ENCODE measurements around the gene LTA4H. TPM values are rescaled to one million over a fixed set of nuclear protein-coding genes. Genes with fewer than 3 reads are reported as not detected.

The LTA4H gene
- polyA plus RNA-seq, 4 donors = 126 to 134 (median 133) TPM

DNA sequence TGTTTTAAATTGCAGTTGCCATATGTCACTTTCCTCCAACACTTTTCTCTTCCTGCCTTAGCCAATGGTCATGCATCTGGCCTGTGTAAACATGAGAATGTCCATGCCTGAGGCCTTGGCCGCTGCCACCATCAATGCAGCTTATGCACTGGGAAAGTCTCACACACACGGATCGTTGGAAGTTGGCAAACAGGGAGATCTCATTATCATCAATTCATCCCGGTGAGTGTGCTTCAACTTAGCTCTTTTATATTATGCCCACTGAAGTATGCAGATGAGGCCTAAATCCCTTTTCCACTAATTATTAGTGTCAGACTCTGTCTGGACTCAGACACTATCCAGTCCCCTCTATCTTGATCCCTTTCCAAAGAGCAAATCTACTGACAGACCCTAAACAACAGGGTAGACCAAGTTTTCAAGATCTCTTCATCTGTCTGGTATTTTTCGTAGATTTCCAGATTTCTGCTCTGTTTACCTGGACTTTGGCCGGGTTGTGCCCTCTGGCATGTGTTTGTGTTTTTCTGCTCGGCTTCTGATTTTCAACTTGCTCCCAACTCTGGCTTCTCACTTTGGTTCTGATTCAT is 69.0 kb downstream of the LTA4H start:
- no peak for DNase-seq (ENCODE audit: low read depth in 4 of 4, low spot score in 3 of 4)

DNA sequence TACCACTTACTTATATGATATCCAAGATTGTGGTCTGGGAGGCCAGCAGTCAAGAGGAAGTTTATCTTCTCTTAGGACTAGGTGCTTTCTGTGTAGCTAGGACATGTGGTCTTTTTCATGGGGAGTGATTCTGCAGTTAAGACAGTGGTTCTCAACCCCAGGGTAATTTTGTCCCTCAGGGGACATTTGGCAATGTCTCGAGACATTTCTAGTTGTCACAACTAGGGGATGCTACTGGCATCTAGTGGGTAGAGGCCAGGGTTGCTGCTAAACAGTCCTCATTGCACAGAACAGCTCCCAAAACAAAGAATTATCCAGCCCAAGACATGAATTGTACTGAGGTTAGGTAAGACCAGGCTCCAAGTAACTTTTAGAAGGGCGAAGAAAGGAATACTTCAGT is 72.3 kb downstream of the LTA4H start:
- no peak for DNase-seq (ENCODE audit: low read depth in 4 of 4, low spot score in 3 of 4)

DNA sequence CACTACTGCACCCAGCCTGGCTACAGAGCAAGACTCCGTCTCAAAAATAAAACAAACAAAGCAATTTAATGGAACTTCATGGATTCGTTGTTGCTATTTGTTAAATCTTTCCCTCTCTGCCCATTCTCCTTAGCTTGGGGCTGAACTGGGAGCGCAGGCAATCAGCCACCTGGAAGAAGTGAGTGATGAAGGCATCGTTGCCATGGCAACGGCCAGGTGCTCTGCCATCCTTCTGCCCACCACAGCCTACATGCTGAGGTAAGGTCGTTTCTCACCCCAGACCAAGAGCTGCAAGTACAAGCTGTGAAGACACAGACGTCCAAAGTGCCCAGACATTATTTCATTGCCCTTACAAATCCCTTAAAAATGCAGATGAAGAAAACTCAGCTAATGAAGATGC is 73.2 kb downstream of the LTA4H start:
- DNase-seq (ENCODE audit: low read depth in 4 of 4, low spot score in 3 of 4) = no peak

DNA sequence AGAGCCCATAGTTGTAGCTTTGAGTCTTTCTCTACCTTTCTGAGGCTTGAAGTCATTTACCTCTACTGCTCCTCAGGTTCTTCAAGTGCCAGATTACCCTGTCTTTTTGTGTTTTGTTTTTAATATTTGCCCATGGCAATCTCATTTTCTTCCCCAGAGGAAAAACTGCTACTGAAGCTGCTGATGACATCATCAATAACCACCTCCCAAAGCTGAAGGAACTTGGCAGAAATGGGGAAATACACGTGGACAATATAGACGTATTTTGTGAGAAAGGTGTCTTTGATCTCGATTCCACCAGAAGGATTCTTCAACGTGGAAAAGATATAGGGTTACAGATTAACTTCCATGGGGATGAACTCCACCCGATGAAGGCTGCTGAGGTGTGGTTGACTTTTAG is 75.1 kb downstream of the LTA4H start:
- DNase-seq (ENCODE audit: low read depth in 4 of 4, low spot score in 3 of 4) = no peak

DNA sequence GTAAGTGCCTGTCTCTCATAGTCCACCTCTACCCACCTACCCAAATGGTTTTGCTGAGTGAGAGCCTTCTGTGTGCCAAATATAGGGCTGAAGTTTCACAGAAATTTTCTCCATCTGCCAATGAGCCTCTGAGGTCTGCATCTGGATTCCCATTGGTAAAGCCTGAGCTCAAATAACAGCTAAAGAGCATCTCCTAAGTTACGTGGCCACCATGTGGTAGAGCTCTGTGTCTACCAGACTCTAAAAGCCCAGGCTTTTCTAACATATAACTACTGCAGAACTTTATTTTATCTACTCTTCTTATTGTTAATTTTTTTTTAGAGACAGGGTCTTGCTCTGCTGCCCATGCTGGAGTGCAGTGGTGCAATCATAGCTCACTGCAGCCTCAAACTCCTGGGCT is 76.3 kb downstream of the LTA4H start:
- no peak for DNase-seq (ENCODE audit: low read depth in 4 of 4, low spot score in 3 of 4)

DNA sequence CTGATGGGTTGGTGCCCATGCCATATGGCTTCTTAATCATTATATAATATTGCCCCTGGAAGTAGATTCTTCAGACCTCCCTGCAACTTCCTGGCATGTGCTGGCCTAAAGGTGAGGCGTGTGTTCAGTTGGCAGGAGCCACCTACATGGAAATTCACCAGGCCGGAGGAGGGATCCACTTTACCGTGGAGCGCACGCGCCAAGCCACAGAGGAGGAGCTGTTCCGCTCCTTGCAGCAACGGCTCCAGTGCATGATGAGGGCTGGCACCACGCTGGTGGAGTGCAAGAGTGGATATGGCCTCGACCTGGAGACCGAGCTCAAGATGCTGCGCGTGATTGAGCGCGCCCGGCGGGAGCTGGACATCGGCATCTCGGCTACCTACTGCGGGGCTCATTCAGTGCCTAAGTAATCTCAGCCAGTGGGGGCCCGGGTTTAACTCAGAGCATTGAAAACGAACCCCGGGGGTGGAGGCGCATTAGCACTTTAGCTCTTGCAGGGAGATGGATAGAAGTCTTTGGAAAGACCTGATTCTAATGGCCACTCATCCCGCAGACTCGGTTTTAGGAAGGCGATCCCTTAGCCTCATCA is 78.7 kb downstream of the LTA4H start:
- DNase-seq (ENCODE audit: low read depth in 4 of 4, low spot score in 3 of 4) = no peak

DNA sequence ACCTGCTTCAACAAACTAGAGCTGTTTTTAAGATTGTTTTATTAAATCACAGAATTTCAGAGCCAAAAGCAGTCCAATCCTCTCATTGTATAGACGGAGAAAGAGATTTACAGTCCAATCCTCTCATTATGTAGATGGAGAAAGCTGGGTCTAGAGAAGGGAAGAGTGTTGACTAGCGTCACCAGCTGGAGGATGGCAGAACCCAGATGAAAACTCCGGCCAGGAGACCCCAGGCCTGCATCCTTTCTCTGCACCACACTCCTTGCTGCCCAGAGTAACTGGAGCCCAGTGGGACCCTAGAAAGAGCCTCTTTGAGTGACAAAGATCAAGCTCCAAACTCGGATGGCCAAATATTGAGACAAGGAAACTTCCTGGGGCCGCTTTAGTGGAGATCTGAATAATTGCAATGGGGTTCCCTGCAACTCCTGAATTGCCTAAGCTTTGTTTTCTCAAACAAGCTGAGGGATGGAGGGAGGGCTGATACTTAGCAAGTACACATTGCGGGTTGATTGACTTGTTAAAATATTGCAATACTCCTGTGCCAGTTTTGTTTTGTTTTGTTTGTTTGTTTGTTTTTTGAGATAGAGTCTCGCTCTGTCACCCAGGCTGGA is 79.7 kb downstream of the LTA4H start:
- DNase-seq (ENCODE audit: low read depth in 4 of 4, low spot score in 3 of 4) = no peak

DNA sequence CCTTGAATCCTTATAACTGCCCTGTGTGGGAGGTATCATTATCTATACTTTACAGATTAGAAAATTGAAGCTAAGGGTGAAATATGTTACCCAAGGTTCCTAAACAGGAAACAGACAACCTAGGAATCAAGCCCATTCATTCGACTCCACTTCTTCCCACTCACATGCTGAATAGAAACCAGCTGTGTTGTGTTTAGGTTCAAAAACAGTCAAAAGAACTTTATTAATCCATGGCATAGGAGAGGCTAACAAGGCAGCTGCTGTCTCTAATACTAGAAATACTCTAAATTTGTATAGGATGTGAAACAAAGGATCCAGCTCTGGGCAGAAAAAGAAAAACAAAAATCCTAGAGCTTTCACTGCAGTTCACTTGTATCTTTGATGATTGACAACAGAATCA is 82.4 kb downstream of the LTA4H start:
- no peak for DNase-seq (ENCODE audit: low read depth in 4 of 4, low spot score in 3 of 4)

DNA sequence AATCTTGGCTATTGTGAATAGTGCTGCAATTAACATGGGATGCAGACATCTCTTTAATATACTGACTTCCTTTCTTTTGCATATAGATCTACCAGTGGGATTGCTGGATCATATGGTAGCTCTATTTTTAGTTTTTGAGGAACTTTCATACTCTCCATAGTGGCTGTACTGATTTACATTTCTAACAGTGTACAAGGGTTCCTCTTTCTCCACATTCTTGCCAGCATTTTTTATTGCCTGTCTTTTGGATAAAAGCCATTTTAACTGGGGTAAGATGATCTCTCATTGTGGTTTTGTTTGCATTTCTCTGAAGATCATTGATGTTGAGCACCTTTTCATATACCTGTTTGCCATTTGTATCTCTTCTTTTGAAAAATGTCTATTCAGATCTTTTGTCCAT is 83.9 kb downstream of the LTA4H start:
- DNase-seq (ENCODE audit: low read depth in 4 of 4, low spot score in 3 of 4) = no peak

Other genes with a start within 250 kb of the LTA4H start
- gene NTN4, start 244.8 kb downstream of the LTA4H start, polyA plus RNA-seq (ENCODE audit: insufficient read length in 4 of 4) = 100 to 1,000 TPM; 101 to 137 (median 112) TPM
- gene SNRPF, start 176.6 kb downstream of the LTA4H start, polyA plus RNA-seq (ENCODE audit: insufficient read length in 4 of 4) = 100 to 1,000 TPM in 1 of 4 donors, 10 to 100 TPM in 3; 89.4 to 108 (median 97.2) TPM
- gene CCDC38, start 93.0 kb downstream of the LTA4H start, polyA plus RNA-seq (ENCODE audit: insufficient read length in 4 of 4) = under 1 TPM; 0.40 to 0.49 (median 0.48) TPM
- gene AMDHD1, start 92.3 kb downstream of the LTA4H start, polyA plus RNA-seq (ENCODE audit: insufficient read length in 4 of 4) = 1 to 10 TPM; 1.0 to 1.5 (median 1.2) TPM
- gene HAL, start 39.2 kb downstream of the LTA4H start, polyA plus RNA-seq (ENCODE audit: insufficient read length in 4 of 4) = under 1 TPM; 0.35 to 0.42 (median 0.38) TPM
- 10 to 100 TPM; 56.0 to 66.3 (median 65.9) TPM for gene ELK3, start 158.8 kb upstream of the LTA4H start, polyA plus RNA-seq (ENCODE audit: insufficient read length in 4 of 4)